SK-N-SH (cell line): Measurements from ENCODE around the gene DAB2IP. TPM values are rescaled to one million over a fixed set of nuclear protein-coding genes. Genes with fewer than 3 reads are reported as not detected.

Experiments
- CTCF ChIA-PET: fragments of 300-600, 350-600 bp; formaldehyde crosslinking; extraction: SDS; loops from one replicate; lab custom pipeline; 2021; lab: Yijun Ruan, JAX
- POLR2A ChIA-PET: fragments of 350-600 bp; sonication (Branson Sonifier 250); formaldehyde crosslinking; extraction: SDS; loops from one replicate; lab custom pipeline; 2020; ENCODE audit warnings: antibody characterized with exemption, inconsistent platforms; lab: Yijun Ruan, JAX
- DNase-seq: peaks from one replicate; pipeline ENCODE4 v3.0.0; 2012
- H2AFZ ChIP-seq: fragments of 200-600 bp; sonication (generic); 2 replicates; pipeline ENCODE4 v1.8.1; 2016; ENCODE audit warnings: antibody characterized with exemption, mild to moderate bottlenecking, low read depth
- H3F3A ChIP-seq: fragments of 200-600 bp; sonication (generic); replicated peaks from 2 replicates; pipeline ENCODE3; 2016; ENCODE audit warnings: antibody characterized with exemption, mild to moderate bottlenecking; ENCODE audit not compliant: insufficient read depth
- H3K27ac ChIP-seq, 2 experiments: fragments of 200-500 bp in 1 of 2; fragments of 200-600 bp in 1 of 2; sonication (Bioruptor generic) in 1 of 2; sonication (generic), shearing (Covaris generic) in 1 of 2; 2 replicates each; pipeline versions ENCODE4 v1.5.1 to v1.6.1; 2014 to 2016; ENCODE audit warnings: low read depth in 2 of 2, inconsistent platforms in 1 of 2, low read length in 1 of 2, mild to moderate bottlenecking in 1 of 2, mixed read lengths in 1 of 2
- H3K27me3 ChIP-seq: fragments of 200-600 bp; sonication (generic), shearing (Covaris generic); 2 replicates; pipeline ENCODE4 v1.6.1; 2016; ENCODE audit warnings: mixed run types; ENCODE audit not compliant: insufficient read depth
- H3K36me3 ChIP-seq, 2 experiments: fragments of 200-500 bp in 1 of 2; fragments of 200-600 bp in 1 of 2; sonication (Bioruptor generic) in 1 of 2; sonication (generic) in 1 of 2; replicated peaks in 1 of 2; 2 replicates each; pipeline versions ENCODE3 to v1.5.1; 2014 to 2016; ENCODE audit warnings: low read length in 1 of 2, mild to moderate bottlenecking in 1 of 2; ENCODE audit not compliant: insufficient read depth in 2 of 2, control insufficient read depth in 1 of 2
- H3K4me1 ChIP-seq, 2 experiments: fragments of 200-500 bp in 1 of 2; fragments of 200-600 bp in 1 of 2; sonication (Bioruptor generic) in 1 of 2; sonication (generic), shearing (Covaris generic) in 1 of 2; 2 replicates each; pipeline versions ENCODE4 v1.5.1 to v1.6.1; 2014 to 2016; ENCODE audit warnings: low read depth in 1 of 2, low read length in 1 of 2, mixed run types in 1 of 2; ENCODE audit not compliant: insufficient read depth in 2 of 2, control insufficient read depth in 1 of 2
- H3K4me2 ChIP-seq: fragments of 200-600 bp; sonication (generic), shearing (Covaris generic); 2 replicates; pipeline ENCODE4 v1.6.1; 2017; ENCODE audit warnings: mixed run types
- H3K4me3 ChIP-seq, 2 experiments: fragments of 200-500 bp in 1 of 2; fragments of 200-600 bp in 1 of 2; sonication (Bioruptor generic) in 1 of 2; sonication (generic), shearing (Covaris generic) in 1 of 2; 2 replicates each; pipeline versions ENCODE4 v1.5.1 to v1.8.1; 2014 to 2016; ENCODE audit warnings: low read depth in 2 of 2, inconsistent platforms in 1 of 2, low read length in 1 of 2, mild to moderate bottlenecking in 1 of 2, mixed read lengths in 1 of 2, moderate library complexity in 1 of 2
- H3K79me2 ChIP-seq: fragments of 200-600 bp; sonication (generic); 2 replicates; pipeline ENCODE4 v1.8.1; 2017; ENCODE audit warnings: mild to moderate bottlenecking; ENCODE audit not compliant: insufficient read depth
- H3K9ac ChIP-seq: fragments of 200-600 bp; sonication (generic); 2 replicates; pipeline ENCODE4 v1.6.1; 2017; ENCODE audit warnings: mixed run types
- H3K9me2 ChIP-seq: fragments of 200-600 bp; sonication (generic); 2 replicates; pipeline ENCODE4 v1.6.1; 2017; ENCODE audit warnings: mixed run types
- H3K9me3 ChIP-seq: fragments of 200-600 bp; sonication (generic); 2 replicates; pipeline ENCODE4 v1.6.1; 2017; ENCODE audit warnings: mixed run types, mild to moderate bottlenecking, moderate library complexity
- H4K20me1 ChIP-seq: fragments of 200-600 bp; sonication (generic); 2 replicates; pipeline ENCODE4 v1.6.1; 2017; ENCODE audit warnings: mild to moderate bottlenecking, mixed run types; ENCODE audit not compliant: insufficient read depth
- ELF1 ChIP-seq: IDR thresholded peaks from 2 replicates; pipeline ENCODE4 v1.4.0; 2012
- MXI1 ChIP-seq: IDR thresholded peaks from 2 replicates; pipeline ENCODE4 v1.6.1; 2012; ENCODE audit warnings: mild to moderate bottlenecking, low read depth, low read length, improper control_type of control experiment
- NFIC ChIP-seq: IDR thresholded peaks from 2 replicates; pipeline ENCODE4 v1.4.0; 2012; ENCODE audit warnings: borderline replicate concordance
- RAD21 ChIP-seq: IDR thresholded peaks from 2 replicates; pipeline ENCODE4 v1.6.1; 2012; ENCODE audit warnings: mild to moderate bottlenecking, low read length
- REST ChIP-seq: IDR thresholded peaks from 2 replicates; pipeline ENCODE4 v1.6.1; 2012; ENCODE audit warnings: mild to moderate bottlenecking, low read depth, low read length, moderate library complexity
- SMC3 ChIP-seq: IDR thresholded peaks from 2 replicates; pipeline ENCODE4 v1.6.1; 2012; ENCODE audit warnings: low read depth, low read length, improper control_type of control experiment
- TCF12 ChIP-seq: IDR thresholded peaks from 2 replicates; pipeline ENCODE4 v1.4.0; 2012
- WGBS: methylation state at CpG from one replicate; pipeline ENCODE4 v1.1.6; 2017; ENCODE audit warnings: low lambda C conversion rate; 5-methylcytosine and 5-hydroxymethylcytosine counted together
- polyA plus RNA-seq, 3 experiments: library from polyadenylated mRNA; depleted of rRNA; stranded (reverse); fragments of >200 nt; gene quantifications; 2 replicates each; pipeline ENCODE4 v1.2.3, GENCODE V29; 2012
- TF ChIP-seq, protein P1 (sequence below): IDR thresholded peaks from 2 replicates; pipeline ENCODE4 v1.4.0; 2012; ENCODE audit warnings: low read depth, borderline replicate concordance
- TF ChIP-seq, protein P2 (sequence below): fragments of 200-600 bp; sonication (generic); IDR thresholded peaks from 2 replicates; pipeline ENCODE4 v1.6.1; 2017; ENCODE audit warnings: antibody characterized with exemption, mild to moderate bottlenecking, moderate library complexity
- TF ChIP-seq, protein P3 (sequence below): fragments of 150-350 bp; IDR thresholded peaks from 2 replicates; pipeline ENCODE4 v1.6.1; 2017; ENCODE audit warnings: antibody characterized with exemption, low read length, low read depth, borderline replicate concordance

DAB2IP gene
- polyA plus RNA-seq, 1 of the 3 experiments (the other 2 are of a cell fraction): 21.4 TPM

DNA sequence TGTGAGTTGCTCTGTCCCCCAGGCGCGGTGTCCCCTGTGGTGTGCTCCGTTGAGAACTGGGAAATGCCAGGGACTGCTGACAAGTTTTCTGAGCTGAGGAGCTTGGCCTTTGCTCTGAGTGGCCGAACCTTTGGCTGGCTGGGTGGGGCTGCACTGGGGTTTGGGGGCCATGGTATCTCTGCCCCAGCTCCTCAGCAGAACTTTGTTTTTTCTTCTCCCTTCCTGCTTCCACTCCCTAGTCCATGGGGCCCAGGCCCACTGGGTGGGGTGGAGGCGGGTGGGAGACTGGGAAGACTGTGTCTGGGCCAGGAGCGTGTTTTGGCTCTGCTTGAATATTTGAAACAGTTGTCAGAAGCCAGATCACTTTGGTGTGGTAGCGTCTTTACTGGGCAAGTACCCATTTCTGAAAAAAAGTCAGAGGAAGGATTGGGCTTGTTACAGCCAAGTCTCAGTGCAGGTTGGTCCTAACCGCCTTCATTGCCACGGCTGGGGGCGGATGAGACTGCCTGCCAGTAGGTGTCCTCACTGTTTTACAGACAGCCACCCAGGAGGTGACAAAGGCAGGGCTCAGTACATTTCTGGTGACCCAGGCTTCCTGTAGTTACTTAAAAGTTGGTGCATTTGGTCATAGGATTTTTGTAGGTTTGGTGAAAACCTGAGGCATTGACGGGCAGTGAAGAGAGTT is 92.7 kb downstream of the DAB2IP start:
- H3K27me3 ChIP-seq: no peaks in the 10 kb centered on the region
- 59% methylated on average over 11 of the region's 11 CpGs for WGBS
- peaks cover 21 to 65% of the 10 kb centered on the region in 2 experiments; a peak in 3 of 4 replicates for H3K4me1 ChIP-seq
- H3K36me3 ChIP-seq: no peaks in the 10 kb centered on the region
- H3K4me2 ChIP-seq: peak overlapping the region; percentile 89
- H3K9me2 ChIP-seq: no peaks in the 10 kb centered on the region
- peak overlapping the region; percentile 56 to 76 for H3K27ac ChIP-seq
- peak; percentile 68 for DNase-seq
- peaks cover 69% of the 10 kb centered on the region for H3K79me2 ChIP-seq
- CTCF ChIA-PET: interaction anchor here (0.6 to 2.9 kb wide), 17 partner anchors 9 to 381 kb away, joined by 3 to 15 read pairs (median 4); no protein-coding TSS in a partner anchor
- H3K9me3 ChIP-seq: no peaks in the 10 kb centered on the region
- peaks cover 39% of the 10 kb centered on the region for H4K20me1 ChIP-seq
- H3K9ac ChIP-seq: peak overlapping the region; percentile 66
- peak overlapping the region; percentile 43 to 69; a peak in 3 of 4 replicates for H3K4me3 ChIP-seq
- H2AFZ ChIP-seq: no peak overlapping the region
- POLR2A ChIA-PET: no interaction called here
- TF ChIP-seq, protein P1, sequence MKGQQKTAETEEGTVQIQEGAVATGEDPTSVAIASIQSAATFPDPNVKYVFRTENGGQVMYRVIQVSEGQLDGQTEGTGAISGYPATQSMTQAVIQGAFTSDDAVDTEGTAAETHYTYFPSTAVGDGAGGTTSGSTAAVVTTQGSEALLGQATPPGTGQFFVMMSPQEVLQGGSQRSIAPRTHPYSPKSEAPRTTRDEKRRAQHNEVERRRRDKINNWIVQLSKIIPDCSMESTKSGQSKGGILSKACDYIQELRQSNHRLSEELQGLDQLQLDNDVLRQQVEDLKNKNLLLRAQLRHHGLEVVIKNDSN: no peak
- TF ChIP-seq MXI1 (no peak), NFIC (no peak), TCF12 (no peak), SMC3 (peak; percentile 52), RAD21 (peak; percentile 68)
- TF ChIP-seq, protein P2, sequence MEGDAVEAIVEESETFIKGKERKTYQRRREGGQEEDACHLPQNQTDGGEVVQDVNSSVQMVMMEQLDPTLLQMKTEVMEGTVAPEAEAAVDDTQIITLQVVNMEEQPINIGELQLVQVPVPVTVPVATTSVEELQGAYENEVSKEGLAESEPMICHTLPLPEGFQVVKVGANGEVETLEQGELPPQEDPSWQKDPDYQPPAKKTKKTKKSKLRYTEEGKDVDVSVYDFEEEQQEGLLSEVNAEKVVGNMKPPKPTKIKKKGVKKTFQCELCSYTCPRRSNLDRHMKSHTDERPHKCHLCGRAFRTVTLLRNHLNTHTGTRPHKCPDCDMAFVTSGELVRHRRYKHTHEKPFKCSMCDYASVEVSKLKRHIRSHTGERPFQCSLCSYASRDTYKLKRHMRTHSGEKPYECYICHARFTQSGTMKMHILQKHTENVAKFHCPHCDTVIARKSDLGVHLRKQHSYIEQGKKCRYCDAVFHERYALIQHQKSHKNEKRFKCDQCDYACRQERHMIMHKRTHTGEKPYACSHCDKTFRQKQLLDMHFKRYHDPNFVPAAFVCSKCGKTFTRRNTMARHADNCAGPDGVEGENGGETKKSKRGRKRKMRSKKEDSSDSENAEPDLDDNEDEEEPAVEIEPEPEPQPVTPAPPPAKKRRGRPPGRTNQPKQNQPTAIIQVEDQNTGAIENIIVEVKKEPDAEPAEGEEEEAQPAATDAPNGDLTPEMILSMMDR: peak; percentile 58
- TF ChIP-seq, protein P3, sequence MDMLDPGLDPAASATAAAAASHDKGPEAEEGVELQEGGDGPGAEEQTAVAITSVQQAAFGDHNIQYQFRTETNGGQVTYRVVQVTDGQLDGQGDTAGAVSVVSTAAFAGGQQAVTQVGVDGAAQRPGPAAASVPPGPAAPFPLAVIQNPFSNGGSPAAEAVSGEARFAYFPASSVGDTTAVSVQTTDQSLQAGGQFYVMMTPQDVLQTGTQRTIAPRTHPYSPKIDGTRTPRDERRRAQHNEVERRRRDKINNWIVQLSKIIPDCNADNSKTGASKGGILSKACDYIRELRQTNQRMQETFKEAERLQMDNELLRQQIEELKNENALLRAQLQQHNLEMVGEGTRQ: no peak
- H3F3A ChIP-seq: no peaks in the 10 kb centered on the region

- Histone ChIP-seq H3F3A (no peaks in the 10 kb centered on the region), H4K20me1 (peaks cover 39% of the 10 kb centered on the region), H3K9me2 (no peaks in the 10 kb centered on the region)
- TF ChIP-seq ELF1 (no peak), REST (no peak), TCF12 (0 out of 2 replicates have a peak, but pooled peaks have one; percentile 36)
- TF ChIP-seq, all 33 proteins: peak for 1
- Histone ChIP-seq H3K79me2 (peaks cover 70% of the 10 kb centered on the region), H3K4me1 (peaks cover 20 to 64% of the 10 kb centered on the region in 2 experiments; a peak in 3 of 4 replicates), H3K4me2 (peak overlapping the region; percentile 89), H3K9me3 (no peaks in the 10 kb centered on the region), H3K4me3 (peak overlapping the region in 1 of 2 experiments; percentile 69; a peak in 1 of 4 replicates), H3K36me3 (no peaks in the 10 kb centered on the region), H3K9ac (0 out of 2 replicates have a peak overlapping the region, but pooled peaks have one; percentile 66), H3K27ac (peak overlapping the region; percentile 19 to 76; a peak in 2 of 4 replicates), H3K27me3 (no peaks in the 10 kb centered on the region), H2AFZ (no peak overlapping the region)
- no peak for DNase-seq
- ChIA-PET CTCF (interaction anchor here (0.7 to 2.2 kb wide), 11 partner anchors 10 to 381 kb away, joined by 3 to 8 read pairs (median 4); no protein-coding TSS in a partner anchor), POLR2A (no interaction called here)
- WGBS: 94% methylated on average over 11 of the region's 11 CpGs
Observed at GRCh38 chr9:121744687-121745395, 93.4 kb downstream of the DAB2IP start.
